HepG2 (cell line): ENCODE results near the gene DNAJA2. TPM values are rescaled to one million over a fixed set of nuclear protein-coding genes. Genes with fewer than 3 reads are reported as not detected.
A peak's percentile ranks its signal among the peaks of the same experiment; 100 is the strongest.

Experiments used
- AGO1 ChIP-seq: fragments of 200-400 bp; formaldehyde crosslinking; IDR thresholded peaks from 2 replicates; pipeline ENCODE4 v1.6.1; 2017; ENCODE audit warnings: mild to moderate bottlenecking, low read depth, low read length, moderate library complexity; ENCODE audit not compliant: poor library complexity, severe bottlenecking
- BRD4 ChIP-seq: sonication (generic); formaldehyde crosslinking; IDR thresholded peaks from 2 replicates; pipeline ENCODE4 v1.4.0; 2020; ENCODE audit warnings: missing genetic modification reagents
- CCAR2 ChIP-seq: fragments of 200-400 bp; formaldehyde crosslinking; optimal IDR thresholded peaks from 2 replicates; pipeline ENCODE3; 2018; ENCODE audit warnings: low read depth, mild to moderate bottlenecking, low read length, moderate library complexity
- EHMT2 ChIP-seq: fragments of 200-600 bp; sonication (generic); IDR thresholded peaks from 2 replicates; pipeline ENCODE4 v1.7.0; 2017; ENCODE audit warnings: antibody characterized with exemption, low read depth, low read length, borderline replicate concordance
- FLYWCH1 ChIP-seq: sonication (generic); formaldehyde crosslinking; IDR thresholded peaks from 2 replicates; pipeline ENCODE4 v1.8.1; 2023; ENCODE audit warnings: mild to moderate bottlenecking, missing genetic modification reagents
- GABPA ChIP-seq, 2 experiments: IDR thresholded peaks; 2 replicates each; pipeline ENCODE4 v1.6.1; 2011 to 2016; ENCODE audit warnings: low read depth in 2 of 2, low read length in 1 of 2, missing biosample characterization in 1 of 2, missing genetic modification characterization in 1 of 2
- IKZF4 ChIP-seq: sonication (generic); formaldehyde crosslinking; IDR thresholded peaks from 2 replicates; pipeline ENCODE4 v1.5.1; 2020; ENCODE audit warnings: borderline replicate concordance, mild to moderate bottlenecking, low read depth, missing genetic modification reagents; ENCODE audit errors: not compliant biosample characterization
- IRX3 ChIP-seq: sonication (generic); formaldehyde crosslinking; IDR thresholded peaks from 2 replicates; pipeline ENCODE4 v1.8.1; 2023; ENCODE audit warnings: mild to moderate bottlenecking, low read depth, missing genetic modification reagents, borderline replicate concordance
- JUN ChIP-seq: sonication (generic); formaldehyde crosslinking; IDR thresholded peaks from 2 replicates; pipeline ENCODE4 v1.4.0; 2020; ENCODE audit warnings: mild to moderate bottlenecking, missing genetic modification reagents
- NFE2L2 ChIP-seq: fragments of 150-350 bp; IDR thresholded peaks from 2 replicates; pipeline ENCODE4 v1.6.1; 2014; ENCODE audit warnings: low read length
- PTBP1 ChIP-seq: fragments of 200-400 bp; formaldehyde crosslinking; IDR thresholded peaks from 2 replicates; pipeline ENCODE4 v1.6.1; 2018; ENCODE audit warnings: low read length, low read depth; ENCODE audit not compliant: poor library complexity, severe bottlenecking
- RXRA ChIP-seq: sonication (generic); formaldehyde crosslinking; IDR thresholded peaks from 2 replicates; pipeline ENCODE4 v1.5.1; 2020; ENCODE audit warnings: missing genetic modification reagents
- SKI ChIP-seq: fragments of 450-650 bp; IDR thresholded peaks from one replicate; pipeline ENCODE4 v1.6.1; 2018; ENCODE audit warnings: mild to moderate bottlenecking; ENCODE audit not compliant: partially characterized antibody
- SMAD9 ChIP-seq: sonication (generic); formaldehyde crosslinking; IDR thresholded peaks from 2 replicates; pipeline ENCODE4 v1.5.1; 2020; ENCODE audit warnings: mild to moderate bottlenecking, missing genetic modification reagents
- SMARCC2 ChIP-seq: fragments of 450-650 bp; IDR thresholded peaks from 2 replicates; pipeline ENCODE4 v1.6.1; 2017; ENCODE audit warnings: antibody characterized with exemption, mild to moderate bottlenecking
- SSRP1 ChIP-seq: IDR thresholded peaks from 2 replicates; pipeline ENCODE4 v1.6.1; 2016; ENCODE audit warnings: control low read depth
- STAT5B ChIP-seq: sonication (generic); formaldehyde crosslinking; IDR thresholded peaks from 2 replicates; pipeline ENCODE4 v1.4.0; 2020; ENCODE audit warnings: missing genetic modification reagents
- TAF15 ChIP-seq: fragments of 200-400 bp; formaldehyde crosslinking; IDR thresholded peaks from one replicate; pipeline ENCODE4 v1.6.1; 2018; ENCODE audit warnings: mild to moderate bottlenecking, low read depth, low read length; ENCODE audit not compliant: poor library complexity, severe bottlenecking
- ZBTB38 ChIP-seq: sonication (generic); formaldehyde crosslinking; IDR thresholded peaks from 2 replicates; pipeline ENCODE4 v1.5.1; 2020; ENCODE audit warnings: mild to moderate bottlenecking, missing genetic modification reagents
- ZNF230 ChIP-seq: sonication (generic); formaldehyde crosslinking; IDR thresholded peaks from 2 replicates; pipeline ENCODE4 v1.4.0; 2020; ENCODE audit warnings: mild to moderate bottlenecking, missing genetic modification reagents
- ZNF24 ChIP-seq: fragments of 450-650 bp; IDR thresholded peaks from 2 replicates; pipeline ENCODE4 v1.6.1; 2017; ENCODE audit warnings: antibody characterized with exemption, mild to moderate bottlenecking
- ZNF550 ChIP-seq: sonication (generic); formaldehyde crosslinking; IDR thresholded peaks from 2 replicates; pipeline ENCODE4 v1.4.0; 2020; ENCODE audit warnings: mild to moderate bottlenecking, missing genetic modification reagents, borderline replicate concordance
- ZNF878 ChIP-seq: sonication (generic); formaldehyde crosslinking; IDR thresholded peaks from 2 replicates; pipeline ENCODE4 v1.8.1; 2023; ENCODE audit warnings: mild to moderate bottlenecking, missing genetic modification reagents, moderate library complexity
- polyA plus RNA-seq, 8 experiments: library from polyadenylated mRNA; depleted of rRNA in 3 of 8; stranded (reverse) in 7 of 8; unstranded in 1 of 8; fragments of >200 nt; fragmentation: Illumina TruSeq in 4 of 8; extraction: Trizol in 4 of 8; gene quantifications; 2 replicates each; pipeline versions ENCODE4 v1.2.1 to v1.2.3, GENCODE V29; 2011 to 2016; ENCODE audit warnings: low read depth in 4 of 8, missing spikeins in 1 of 8, mixed read lengths in 1 of 8; ENCODE audit not compliant: insufficient read depth in 1 of 8
- total RNA-seq, 5 experiments: library from RNA; depleted of rRNA; stranded (reverse); fragments of >200 nt; fragmentation: Illumina TruSeq; extraction: Trizol; gene quantifications; 2 replicates each; pipeline ENCODE4 v1.2.3, GENCODE V29; 2016; ENCODE audit warnings: low read depth in 1 of 5
- TF ChIP-seq, protein P1 (sequence below): sonication (generic); formaldehyde crosslinking; IDR thresholded peaks from 2 replicates; pipeline ENCODE4 v1.4.0; 2020; ENCODE audit warnings: mild to moderate bottlenecking, missing genetic modification reagents, borderline replicate concordance
- TF ChIP-seq, protein P2 (sequence below): sonication (generic); formaldehyde crosslinking; IDR thresholded peaks from 2 replicates; pipeline ENCODE4 v1.9.0; 2022; ENCODE audit warnings: missing genetic modification reagents, mild to moderate bottlenecking, borderline replicate concordance
- TF ChIP-seq, protein P3 (sequence below): sonication (generic); formaldehyde crosslinking; IDR thresholded peaks from 2 replicates; pipeline ENCODE4 v1.8.0; 2022; ENCODE audit warnings: missing genetic modification reagents, low read depth, mild to moderate bottlenecking, borderline replicate concordance

The DNAJA2 gene
- total and polyA plus RNA-seq, 2 of the 13 experiments (the other 11 are each of a cell fraction or from before 2014, with no cell fraction given) = 25.4 to 176 TPM

DNA sequence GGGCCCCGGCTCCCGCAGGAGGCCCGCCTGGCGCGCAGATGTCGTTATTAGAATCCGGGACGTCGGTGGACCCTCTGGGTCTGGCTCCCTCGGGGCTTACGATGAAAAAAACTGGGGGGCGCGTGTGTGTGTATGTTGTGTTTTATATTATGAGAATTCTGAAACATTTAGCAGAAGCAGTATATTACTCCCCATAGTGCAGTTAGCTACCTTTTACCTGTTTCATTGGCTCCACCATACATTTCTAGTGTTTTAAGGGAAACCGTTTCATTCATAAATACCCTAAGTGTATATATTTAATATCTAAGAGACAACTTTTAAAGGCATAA is 486 bp upstream of the DNAJA2 start (continued):
- TF ChIP-seq, protein P1, sequence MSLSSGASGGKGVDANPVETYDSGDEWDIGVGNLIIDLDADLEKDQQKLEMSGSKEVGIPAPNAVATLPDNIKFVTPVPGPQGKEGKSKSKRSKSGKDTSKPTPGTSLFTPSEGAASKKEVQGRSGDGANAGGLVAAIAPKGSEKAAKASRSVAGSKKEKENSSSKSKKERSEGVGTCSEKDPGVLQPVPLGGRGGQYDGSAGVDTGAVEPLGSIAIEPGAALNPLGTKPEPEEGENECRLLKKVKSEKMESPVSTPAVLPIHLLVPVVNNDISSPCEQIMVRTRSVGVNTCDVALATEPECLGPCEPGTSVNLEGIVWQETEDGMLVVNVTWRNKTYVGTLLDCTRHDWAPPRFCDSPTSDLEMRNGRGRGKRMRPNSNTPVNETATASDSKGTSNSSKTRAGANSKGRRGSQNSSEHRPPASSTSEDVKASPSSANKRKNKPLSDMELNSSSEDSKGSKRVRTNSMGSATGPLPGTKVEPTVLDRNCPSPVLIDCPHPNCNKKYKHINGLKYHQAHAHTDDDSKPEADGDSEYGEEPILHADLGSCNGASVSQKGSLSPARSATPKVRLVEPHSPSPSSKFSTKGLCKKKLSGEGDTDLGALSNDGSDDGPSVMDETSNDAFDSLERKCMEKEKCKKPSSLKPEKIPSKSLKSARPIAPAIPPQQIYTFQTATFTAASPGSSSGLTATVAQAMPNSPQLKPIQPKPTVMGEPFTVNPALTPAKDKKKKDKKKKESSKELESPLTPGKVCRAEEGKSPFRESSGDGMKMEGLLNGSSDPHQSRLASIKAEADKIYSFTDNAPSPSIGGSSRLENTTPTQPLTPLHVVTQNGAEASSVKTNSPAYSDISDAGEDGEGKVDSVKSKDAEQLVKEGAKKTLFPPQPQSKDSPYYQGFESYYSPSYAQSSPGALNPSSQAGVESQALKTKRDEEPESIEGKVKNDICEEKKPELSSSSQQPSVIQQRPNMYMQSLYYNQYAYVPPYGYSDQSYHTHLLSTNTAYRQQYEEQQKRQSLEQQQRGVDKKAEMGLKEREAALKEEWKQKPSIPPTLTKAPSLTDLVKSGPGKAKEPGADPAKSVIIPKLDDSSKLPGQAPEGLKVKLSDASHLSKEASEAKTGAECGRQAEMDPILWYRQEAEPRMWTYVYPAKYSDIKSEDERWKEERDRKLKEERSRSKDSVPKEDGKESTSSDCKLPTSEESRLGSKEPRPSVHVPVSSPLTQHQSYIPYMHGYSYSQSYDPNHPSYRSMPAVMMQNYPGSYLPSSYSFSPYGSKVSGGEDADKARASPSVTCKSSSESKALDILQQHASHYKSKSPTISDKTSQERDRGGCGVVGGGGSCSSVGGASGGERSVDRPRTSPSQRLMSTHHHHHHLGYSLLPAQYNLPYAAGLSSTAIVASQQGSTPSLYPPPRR = no peak
- TF ChIP-seq SMAD9 (CRISPR knock-in tag) (0 out of 2 replicates have a peak, but pooled peaks have one; percentile 13), SKI (no peak), ZBTB38 (CRISPR knock-in tag) (no peak), IKZF4 (CRISPR knock-in tag) (no peak), ZNF230 (CRISPR knock-in tag) (no peak), BRD4 (CRISPR knock-in tag) (no peak), NFE2L2 (no peak), ZNF550 (CRISPR knock-in tag) (no peak), SSRP1 (CRISPR knock-in tag) (no peak), IRX3 (no peak), JUN (CRISPR knock-in tag) (no peak), GABPA (IDR thresholded peaks at IDR 0.05; ENCODE audit: low read depth, low read length) (no peak), GABPA (CRISPR knock-in tag; IDR thresholded peaks at IDR 0.05; ENCODE audit: low read depth) (no peak), TAF15 (no peak), AGO1 (no peak), SMARCC2 (no peak), RXRA (CRISPR knock-in tag) (no peak), PTBP1 (peak; percentile 18), ZNF878 (no peak), ZNF24 (no peak), STAT5B (no peak), CCAR2 (no peak), EHMT2 (no peak), FLYWCH1 (CRISPR knock-in tag) (no peak)
- TF ChIP-seq, protein P2, sequence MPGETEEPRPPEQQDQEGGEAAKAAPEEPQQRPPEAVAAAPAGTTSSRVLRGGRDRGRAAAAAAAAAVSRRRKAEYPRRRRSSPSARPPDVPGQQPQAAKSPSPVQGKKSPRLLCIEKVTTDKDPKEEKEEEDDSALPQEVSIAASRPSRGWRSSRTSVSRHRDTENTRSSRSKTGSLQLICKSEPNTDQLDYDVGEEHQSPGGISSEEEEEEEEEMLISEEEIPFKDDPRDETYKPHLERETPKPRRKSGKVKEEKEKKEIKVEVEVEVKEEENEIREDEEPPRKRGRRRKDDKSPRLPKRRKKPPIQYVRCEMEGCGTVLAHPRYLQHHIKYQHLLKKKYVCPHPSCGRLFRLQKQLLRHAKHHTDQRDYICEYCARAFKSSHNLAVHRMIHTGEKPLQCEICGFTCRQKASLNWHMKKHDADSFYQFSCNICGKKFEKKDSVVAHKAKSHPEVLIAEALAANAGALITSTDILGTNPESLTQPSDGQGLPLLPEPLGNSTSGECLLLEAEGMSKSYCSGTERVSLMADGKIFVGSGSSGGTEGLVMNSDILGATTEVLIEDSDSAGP = 0 out of 2 replicates have a peak, but pooled peaks have one; percentile 1
- TF ChIP-seq, protein P3, sequence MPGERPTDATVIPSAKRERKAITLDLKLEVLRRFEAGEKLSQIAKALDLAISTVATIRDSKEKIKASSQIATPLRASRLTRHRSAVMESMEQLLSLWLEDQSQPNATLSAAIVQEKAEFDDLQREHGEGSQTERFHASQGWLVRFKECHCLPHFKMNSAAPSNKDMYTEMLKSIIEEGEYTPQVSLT = peak; percentile 12; the same call in 1 of the 2 replicates
